ENCODE measurements around the gene SRGAP2. TPM values are rescaled to one million over a fixed set of nuclear protein-coding genes. Genes with fewer than 3 reads are reported as not detected.

The SRGAP2 gene
- total and polyA plus RNA-seq, 8 donors, result 8.0 to 36.3 (median 12.9) TPM

Other genes starting within 250 kb of the SRGAP2 start
- 1 to 10 TPM in 2 of 6 donors, under 1 TPM in 4; 0.24 to 4.0 (median 0.41) TPM for gene RAB7B, start 200.1 kb upstream of the SRGAP2 start, total RNA-seq
- gene RAB7B, start 200.1 kb upstream of the SRGAP2 start, polyA plus RNA-seq, result under 1 TPM; 0.73 to 0.95 TPM
- gene CTSE, start 179.6 kb upstream of the SRGAP2 start, total RNA-seq, result 10 to 100 TPM in 1 of 6 donors, 1 to 10 TPM in 3, under 1 TPM in 2; 0.51 to 42.4 (median 4.8) TPM
- 1 to 10 TPM in 1 of 2 donors, under 1 TPM in 1; 0.63 to 3.8 TPM for gene CTSE, start 179.6 kb upstream of the SRGAP2 start, polyA plus RNA-seq
- gene RHEX, start 150.4 kb upstream of the SRGAP2 start, total RNA-seq, result 1 to 10 TPM in 2 of 6 donors, under 1 TPM in 4; 0.35 to 2.3 (median 0.56) TPM
- 1 to 10 TPM in 1 of 2 donors, under 1 TPM in 1; 0.72 to 1.0 TPM for gene RHEX, start 150.4 kb upstream of the SRGAP2 start, polyA plus RNA-seq
- gene AVPR1B, start 86.2 kb upstream of the SRGAP2 start, total RNA-seq, result under 1 TPM; 0.13 to 0.43 (median 0.24) TPM
- gene AVPR1B, start 86.2 kb upstream of the SRGAP2 start, polyA plus RNA-seq, result 1 to 10 TPM in 1 of 2 donors, under 1 TPM in 1; 0.68 to 1.1 TPM
- gene FAM72A, start 702 bp upstream of the SRGAP2 start, total RNA-seq, result 1 to 10 TPM in 1 of 6 donors, under 1 TPM in 2, not detected in 3; 0.98 to 1.6 (median 0.98) TPM
- under 1 TPM; 0.63 to 0.84 TPM for gene FAM72A, start 702 bp upstream of the SRGAP2 start, polyA plus RNA-seq